CD4-positive, alpha-beta T cell treated with Interleukin-15 for 1 hour (primary cell): Measurements from ENCODE around the gene SLC17A9.
"Not testable (repeated sequence)": the region's sequence is repeated elsewhere in the genome, so short reads cannot be mapped to it uniquely, and the experiment has no call there.

Source experiments
- DNase-seq: peaks from one replicate; pipeline ENCODE4 v3.0.0-alpha.2; 2020

SLC17A9 gene

DNA sequence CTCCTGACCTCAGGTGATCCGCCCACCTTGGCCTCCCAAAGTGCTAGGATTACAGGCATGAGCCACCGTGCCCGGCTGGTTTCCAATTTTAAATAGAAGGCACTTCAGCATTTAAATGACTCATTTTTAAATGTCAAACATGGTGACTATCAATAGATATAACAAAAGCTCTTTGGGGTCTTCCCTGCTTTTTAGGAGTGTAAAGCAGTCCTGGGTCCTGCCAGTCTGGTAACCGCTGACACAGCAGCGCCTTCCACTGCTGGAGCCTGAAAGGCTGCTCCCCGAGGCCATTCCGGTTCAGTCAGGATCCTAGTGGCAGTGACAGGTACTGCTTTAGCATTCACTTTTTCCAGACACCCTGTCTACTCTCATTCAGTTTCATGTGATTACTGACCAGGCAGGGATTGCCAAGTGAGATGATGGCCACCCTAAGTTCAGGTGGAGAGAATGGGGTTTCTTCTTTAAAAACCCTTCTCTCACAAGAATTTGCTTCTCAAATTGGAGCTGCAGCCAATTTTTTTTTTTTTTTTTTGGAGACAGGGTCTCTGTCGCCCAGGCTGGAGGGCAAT, 31.3 kb upstream of the SLC17A9 start:
- DNase-seq = peak; percentile 63

DNA sequence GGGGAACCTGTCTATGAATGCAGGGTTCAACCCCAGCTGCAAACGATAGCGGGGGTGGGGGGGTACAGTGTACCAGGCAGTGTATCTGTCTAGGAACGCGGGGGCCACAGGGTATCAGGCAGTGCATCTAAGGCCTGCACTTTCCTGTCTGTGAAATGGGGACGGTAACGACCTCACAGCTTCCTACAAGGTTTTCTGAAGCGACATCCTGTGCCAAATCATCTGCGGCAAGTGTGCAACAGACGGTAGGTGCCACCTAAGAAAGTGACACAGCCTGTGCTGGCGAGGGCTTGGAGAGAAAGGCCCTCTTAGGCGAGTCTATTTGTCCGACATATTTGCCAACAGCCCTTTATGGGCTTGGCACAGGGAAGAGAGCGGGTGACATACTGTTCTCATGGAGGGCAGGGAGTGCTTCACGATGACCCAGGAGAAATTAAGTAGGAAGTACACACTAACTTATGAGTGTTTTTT, 30.0 kb upstream of the SLC17A9 start:
- peak; percentile 50 for DNase-seq

DNA sequence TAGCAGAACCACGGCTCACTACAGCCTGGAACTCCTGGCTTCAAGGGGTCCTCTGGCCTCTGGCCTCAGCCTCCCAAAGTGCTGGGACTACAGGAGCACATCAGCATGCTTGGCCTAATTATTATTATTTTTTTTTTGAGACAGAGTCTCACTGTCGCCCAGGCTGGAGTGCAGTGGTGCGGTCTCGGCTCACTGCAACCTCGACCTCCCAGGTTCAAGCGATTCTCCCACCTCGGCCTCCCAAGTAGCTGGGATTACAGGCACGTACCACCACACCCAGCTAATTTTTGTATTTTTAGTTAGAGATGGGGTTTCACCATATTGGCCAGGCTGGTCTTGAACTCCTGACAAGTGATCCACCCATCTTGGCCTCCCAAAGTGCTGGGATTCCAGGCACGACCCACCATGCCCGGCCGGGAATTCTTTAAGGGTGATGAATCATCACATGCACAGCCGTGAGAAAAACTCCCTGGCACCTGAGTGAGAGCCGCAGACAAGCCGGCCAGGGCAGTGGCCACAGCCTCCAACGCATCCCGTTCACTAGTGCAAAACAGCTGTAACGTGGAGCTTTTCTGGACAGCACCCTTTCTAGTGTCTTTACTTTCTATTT, 29.3 kb upstream of the SLC17A9 start:
- DNase-seq = not testable (repeated sequence)

DNA sequence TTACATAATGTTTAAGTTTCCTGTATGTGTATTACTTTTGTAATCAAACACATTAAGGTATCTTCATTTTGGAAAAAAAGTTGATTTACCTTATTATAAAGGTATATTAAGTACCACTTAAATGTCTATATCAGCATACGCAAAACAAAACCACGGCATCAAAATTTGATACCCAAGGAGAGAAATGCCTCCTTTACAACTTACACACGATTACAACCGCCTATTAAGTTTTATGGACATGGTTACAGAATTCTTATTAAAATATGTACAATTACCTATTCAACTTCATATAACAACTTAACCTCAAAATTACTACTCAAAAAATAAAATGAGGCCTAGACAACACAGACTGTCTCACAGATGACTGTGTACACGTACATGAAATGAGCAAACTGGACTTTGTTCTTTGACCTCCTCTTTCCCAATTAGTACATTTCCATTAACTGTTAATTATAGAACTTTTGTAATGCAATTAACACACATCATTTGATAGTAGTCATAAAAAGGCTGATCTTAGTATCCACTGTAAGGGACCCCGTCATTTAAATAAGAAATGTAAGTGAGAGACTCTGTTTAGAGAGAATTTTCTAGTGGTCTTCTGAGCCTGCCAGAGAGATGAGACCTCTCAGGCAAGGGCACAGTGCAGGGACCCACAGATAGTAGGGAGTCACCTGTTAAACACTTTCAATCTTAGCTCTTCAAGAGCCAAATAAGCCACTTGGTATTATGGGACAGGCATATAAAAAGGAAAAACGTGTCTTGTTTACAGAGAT, 28.7 kb upstream of the SLC17A9 start:
- no peak for DNase-seq

DNA sequence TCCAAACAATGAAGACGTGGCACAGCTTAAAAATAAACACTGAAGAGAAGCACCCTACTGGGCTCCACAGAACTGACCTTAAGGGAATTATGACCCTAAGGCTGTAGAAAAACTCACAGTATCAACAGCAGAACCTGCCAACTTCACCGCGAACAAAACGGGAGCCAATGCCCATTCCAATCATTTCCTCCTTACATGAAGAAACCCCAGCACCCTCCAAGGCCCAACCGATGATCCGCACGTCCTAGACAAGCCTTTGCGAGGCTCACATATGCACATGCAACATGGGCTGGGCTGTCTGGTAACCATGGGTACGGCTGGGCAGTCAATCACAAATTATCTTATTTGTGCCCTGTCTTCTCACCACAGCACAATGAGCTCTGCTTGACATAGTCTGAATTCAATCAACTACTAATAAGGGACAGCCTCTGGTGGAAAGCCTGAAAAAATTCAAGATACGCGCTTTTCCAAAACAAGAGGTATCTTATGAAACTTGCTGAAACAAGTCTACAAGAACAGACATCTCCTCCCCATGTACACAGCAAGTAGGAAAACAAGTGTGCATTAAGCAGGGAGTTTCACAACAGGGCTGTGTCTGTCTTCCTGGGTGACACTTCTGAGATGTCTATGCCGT, 27.9 kb upstream of the SLC17A9 start:
- peak; percentile 52 for DNase-seq

DNA sequence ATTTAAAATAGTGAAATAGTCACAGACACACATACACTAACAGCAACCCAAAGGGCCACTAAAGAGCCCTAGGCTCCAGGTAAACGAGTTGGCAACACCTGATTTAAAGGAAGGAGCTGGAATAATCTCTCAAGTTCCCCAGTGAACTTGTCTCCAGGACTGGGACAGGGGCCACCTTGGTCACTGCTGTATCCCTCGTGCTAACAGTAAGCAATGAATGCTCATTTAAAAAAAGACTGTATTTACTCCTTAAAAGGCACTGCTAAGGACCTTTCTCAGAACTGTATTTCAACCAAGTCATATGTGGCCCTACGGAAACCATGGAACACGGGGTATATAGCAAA, 27.5 kb upstream of the SLC17A9 start:
- no peak for DNase-seq

DNA sequence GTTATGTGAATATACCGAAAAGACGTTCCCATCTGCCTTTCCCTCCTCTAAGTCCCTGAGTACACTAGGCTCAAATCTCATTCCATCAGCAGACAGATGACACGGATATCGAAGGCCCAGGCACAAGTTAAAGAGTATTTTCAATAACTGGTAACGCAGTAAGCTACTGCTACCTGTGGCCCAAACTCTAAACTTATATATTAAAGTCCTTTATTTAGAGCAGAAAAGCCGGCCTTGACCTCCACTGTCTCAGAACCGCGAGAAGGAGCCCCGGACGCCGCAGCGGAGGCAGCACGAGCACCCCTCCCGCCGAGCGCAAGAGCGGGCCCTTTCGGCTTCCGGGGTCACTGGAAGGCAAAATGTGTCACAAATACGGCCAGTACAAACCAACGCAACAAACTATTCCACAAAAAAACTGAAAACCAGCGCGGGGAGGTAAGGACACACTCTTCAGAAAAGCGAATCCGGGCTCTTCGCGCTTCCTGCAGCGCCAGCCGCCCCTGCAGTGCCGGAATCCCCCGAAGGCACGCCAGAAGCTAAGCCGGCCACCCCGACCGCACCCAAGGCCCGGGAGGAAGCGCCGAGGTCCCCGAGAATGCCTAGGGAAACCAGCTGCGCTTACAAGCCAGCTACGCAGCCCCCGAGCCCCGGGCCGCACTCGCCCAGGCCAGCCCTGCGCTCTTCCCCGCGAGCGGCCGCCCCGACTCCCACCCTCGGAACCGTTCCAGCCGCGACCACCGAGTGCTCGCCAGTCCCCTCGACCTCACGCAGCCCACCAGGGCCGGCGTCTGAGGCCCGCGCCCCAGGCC, 26.9 kb upstream of the SLC17A9 start:
- DNase-seq = peak; percentile 50

DNA sequence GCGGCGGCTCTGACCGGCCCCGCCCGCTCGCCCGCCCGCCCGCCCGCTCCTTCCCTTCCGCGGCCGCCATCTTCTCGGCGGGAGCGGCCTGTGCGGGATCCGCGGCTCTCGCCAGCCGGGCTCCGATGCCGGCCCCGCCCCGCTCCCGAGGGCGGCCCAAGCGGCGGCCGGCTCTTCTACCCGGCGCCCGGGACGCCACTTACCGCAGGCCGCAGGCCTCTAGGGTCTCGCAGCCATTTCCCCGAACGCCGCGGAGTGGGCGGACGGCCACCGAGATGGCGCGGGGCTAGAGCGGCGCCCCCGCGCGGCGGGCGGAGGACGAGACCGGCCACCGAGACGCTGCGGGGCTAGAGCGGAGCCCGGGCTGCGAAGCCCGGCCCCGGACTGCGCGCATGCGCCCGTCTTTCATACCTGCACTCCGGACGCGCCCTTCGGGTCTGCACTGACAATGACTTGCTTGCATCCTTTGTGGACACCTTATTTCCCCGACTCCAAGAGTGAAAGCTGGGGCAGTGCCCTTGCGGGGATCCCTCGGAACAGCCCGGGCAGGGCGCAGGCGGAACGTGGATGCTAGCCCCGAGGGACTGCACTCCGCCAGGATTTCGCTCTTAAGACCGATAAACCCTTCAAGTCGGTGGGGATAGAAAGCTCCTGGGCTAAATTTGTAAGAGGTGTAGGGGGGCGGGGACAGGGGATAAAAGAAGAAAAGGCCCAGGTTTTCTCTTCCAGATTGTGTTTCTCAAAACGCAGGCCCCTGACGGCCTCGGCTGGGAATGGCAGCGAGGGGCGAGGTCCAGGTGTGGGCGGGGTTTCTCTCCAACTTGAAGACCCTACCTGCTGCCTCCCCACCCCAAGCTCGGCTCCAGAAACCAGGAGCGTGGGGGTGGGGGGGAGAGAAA, 26.0 kb upstream of the SLC17A9 start, which contains the start of gene DIDO1:
DIDO1 (minus strand) TSS at position 277 of the 899 bp plus-strand sequence.
- DNase-seq = peak; percentile 92

DNA sequence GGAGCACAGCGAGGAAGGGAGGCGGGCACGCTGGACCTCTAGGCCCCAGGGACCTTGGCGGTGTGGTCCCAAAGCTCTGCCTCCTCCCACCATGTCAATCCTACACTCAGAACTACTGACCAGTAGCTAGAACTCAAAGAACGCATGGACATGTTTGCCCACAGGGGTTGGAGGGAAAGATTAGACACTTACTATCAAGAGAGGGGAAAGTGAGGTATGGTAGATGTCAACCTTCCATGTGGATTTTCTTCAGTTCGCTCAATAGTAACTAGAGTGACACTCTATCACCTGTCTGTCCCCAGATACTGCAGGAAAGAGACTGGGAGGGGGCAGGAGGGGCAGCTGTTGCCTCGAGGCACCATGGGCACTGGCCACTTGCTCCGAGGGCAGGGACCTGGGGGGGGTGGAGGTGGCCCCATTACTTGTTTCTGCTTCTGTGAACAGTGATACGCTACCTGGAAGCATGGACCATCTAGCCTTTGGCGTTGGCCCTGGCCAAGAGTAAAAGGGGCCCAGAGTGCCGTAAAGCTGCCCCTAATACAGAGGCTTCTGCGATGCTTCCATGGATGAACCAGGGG, 25.3 kb upstream of the SLC17A9 start:
- DNase-seq = no peak

DNA sequence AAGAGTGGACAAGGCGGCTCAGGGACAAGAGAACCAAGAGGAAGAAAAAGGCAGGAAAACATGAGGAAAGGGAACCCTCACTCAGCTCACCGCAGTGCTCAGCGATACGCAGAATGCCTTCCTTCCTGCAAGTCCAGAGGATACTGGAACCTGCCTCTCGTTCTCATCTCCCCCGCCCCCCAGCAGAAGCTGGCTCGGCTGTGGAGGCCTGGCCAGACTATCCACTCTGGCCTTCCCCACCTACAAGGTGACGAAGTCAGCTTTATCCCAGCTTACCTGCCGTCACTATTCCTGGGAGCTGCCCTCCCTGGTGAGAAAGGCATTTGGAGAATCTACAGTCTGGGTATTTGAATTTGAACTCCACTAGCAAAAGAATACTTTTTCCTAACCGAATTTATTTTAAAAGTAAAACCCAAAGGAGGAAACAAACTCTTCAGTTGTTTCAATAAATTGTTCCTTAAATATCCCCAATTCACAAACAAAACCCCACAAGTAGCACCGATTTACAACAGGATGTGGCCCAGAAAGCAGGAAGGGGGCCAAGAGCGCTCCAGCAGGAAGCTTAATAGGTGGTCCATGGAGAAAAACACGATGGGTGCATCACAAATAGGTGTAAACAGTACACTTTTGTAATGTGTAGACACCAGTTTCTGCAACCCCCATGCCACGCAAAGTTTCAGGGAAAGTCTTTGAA, 24.1 kb upstream of the SLC17A9 start:
- no peak for DNase-seq

DNA sequence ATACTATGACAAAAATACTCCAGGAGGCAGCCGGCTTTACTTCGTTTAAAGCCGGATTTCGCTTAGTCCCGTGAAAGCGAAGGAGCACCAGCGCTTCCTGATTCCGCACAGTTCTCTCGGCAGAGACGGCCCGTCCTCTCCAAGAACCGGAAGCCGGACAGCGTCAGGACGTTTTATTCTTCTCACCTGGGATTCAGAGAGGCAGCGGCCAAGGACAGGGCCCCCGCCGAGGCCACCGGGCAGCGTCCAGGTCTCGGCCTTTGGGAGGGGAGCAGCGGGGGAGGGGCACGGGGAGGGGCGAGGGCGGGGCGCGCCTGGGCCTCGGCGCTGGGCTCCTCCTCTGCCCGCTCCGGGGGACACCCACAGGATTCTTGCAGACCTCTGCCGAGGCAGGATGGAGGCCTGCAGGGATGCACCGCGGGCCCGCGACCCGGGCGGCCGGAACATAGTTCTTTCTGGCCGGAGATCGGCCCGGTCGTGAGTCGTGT, 23.4 kb upstream of the SLC17A9 start:
- DNase-seq = peak; percentile 43

DNA sequence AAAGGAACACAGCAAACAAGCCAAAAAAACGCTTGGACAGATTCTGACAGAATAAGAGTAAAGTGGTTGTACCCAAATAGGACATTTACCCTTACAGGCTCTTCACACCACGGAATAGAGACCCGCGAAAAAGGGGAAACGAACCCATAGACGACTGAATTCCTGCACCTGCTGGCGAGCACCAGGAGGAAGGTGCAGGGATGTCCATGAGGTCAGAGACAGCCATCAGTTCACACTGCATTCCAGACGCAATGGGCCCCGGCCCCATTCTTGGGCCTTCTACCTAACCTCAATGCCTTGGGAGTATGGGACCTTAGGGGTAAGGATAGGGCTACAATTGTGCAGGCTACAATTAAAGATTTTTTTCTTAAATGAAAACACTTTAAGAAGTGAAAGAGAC, 21.0 kb upstream of the SLC17A9 start:
- DNase-seq = no peak

DNA sequence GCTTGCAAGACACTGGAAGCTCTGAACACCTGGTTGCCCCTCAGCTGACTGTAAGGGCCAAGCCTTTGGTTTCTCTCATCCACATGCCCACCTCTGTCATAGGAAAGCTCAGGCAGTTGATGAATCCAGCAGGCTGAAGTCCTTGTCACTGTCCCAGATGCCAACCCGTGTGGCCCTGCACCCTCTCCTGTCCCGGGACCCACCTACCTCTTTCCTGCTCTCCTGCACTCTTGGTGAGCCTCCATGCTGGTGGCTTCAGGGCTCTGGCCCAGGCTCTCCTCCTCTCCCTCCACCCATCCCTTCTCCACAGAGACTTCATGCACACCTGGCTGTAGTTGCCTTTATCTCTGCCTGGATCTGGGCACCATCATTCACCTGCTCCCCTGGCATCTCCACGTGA, 18.5 kb upstream of the SLC17A9 start:
- DNase-seq = no peak

DNA sequence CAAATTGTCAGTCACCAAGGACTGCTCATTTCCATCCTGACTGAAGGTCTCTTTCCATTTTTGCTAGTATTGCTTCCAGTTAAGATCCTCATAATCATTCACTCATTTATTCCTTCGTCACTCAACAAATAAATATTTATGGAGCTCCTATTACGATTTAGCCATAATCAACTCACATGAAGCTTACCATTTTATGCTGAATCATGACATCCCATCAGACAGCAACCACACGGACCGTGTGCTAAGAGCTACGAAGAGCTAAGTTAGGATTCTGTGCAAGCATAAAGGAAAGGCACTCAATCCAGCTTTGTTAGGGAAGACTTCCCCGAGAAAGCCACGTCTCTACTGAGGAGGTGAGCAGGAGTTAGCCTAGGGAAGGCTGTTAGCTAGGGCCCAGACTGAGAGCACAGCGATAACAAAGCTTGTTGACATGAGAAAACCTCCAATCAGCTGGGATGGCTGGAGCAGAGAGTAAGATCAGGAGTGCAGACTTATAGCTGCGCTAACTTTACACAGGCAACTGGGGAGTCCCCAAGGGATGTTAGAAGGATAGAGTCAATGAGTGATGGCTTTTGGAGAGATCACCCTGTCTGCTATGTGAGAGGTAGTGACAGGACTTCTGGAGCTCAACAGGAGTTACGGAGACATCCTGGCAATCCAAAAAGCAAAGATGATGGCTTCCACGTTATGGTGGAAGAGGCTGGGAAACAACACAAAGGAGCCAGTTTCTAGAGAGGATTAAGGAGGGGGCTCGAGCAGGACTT, 17.1 kb upstream of the SLC17A9 start:
- DNase-seq = no peak

DNA sequence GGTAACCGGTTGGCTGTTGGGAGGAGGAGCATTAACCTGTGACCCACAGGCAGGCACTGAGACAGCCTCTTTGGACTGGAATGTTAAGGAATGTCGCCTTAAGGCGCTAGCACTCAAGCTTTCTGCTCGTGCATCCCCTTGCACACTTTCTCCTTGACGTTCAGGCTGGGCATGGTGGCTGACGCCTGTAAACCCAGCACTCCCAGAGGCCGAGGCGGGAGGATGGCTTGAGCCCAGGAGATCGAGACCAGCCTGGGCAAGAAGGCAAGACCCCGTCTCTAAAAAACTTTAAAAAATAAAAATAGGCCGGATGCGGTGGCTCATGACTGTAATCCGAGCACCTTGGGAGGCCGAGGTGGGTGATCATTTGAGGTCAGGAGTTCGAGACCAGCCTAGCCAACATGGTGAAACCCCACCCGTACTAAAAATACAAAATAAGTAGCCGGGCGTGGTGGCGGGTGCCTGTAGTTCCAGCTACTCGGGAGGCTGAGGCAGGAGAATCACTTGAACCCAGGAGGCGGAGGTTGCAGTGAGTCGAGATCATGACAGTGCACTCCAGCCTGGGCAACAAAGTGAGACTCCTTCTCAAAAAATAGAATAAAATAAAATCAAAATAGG, 16.4 kb upstream of the SLC17A9 start:
- no peak for DNase-seq

DNA sequence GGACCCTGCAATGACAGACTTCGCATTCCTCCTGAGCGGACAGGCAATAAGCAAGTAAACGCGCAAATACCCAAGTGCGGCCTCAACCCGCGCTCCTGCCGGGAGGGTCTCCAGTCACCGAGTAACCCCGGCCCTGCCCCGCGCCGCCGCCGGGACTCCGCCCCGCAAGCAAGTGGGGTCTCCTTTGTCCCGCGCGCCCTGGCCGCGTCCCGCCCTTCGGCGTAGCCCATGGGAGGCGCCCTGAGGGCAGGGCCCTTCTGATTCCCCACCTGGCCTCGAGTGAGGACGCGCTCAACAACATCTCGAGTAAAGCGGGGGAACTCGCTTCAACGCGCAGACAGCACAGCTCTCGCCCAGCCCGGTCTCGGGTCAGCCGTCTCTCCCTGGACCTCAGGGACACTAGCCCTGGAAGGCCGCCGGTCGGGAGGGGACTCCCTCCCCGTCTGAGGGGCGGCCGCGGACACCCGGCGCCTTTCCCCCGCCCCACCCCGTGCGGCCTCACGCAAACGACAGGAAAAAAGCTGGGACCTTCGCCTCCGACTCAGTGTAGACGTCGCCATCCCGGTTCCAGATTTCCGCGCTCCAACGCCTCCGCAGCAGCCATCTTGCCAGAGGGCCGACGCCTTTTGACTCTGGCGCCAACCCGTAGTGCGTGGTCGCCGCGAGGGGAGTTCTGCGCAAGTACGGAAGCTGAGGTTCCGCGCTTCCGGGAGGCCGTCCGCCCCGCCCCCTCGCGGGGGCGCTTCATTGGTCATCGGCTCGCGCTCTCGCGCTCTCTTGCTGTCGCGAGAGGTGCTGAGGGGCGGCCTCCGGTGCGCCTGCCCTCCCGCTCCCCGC, 15.0 kb upstream of the SLC17A9 start:
- DNase-seq = peak; percentile 96

DNA sequence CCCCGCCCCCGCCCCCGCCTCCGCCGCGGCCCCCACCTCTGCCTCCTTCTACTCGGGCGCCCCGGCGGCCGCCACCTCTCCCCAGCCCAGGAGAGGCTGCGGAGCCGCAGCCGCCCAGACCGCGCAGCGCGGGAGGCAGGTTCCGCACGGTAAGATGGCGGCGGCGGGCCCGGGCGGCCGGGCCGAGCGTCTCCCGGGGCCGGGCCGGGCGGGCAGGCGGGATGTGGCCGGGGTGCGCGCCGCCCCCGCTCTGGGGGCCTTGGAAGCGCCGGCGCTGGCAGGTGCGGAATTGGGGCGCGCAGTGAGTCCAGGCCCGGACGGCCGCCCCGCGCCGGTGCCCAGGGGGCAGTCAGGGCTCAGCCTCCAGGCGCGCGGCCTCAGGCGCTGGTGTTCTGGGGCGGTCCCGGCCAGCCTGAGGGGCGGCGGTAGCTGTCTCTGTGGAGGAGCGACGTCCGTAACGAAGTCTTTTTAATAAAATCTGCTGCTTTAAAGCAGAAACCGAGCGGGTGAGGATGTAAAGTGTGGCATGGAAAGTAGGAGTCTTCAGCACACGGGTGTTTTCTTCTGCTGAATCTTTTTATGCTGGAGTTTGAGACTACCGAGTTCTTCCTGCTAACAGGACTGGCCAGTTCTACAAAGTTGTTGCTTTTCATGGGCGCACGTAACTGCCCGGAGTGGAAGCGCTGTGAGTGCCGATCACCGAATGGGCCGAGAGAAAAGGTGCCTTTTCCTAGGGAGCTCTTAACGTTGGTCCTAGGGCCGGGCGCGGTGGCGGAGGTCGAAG, 14.2 kb upstream of the SLC17A9 start, which contains the start of gene GID8:
GID8 (plus strand) TSS at position 43 of the 784 bp plus-strand sequence. CDS start 3,356 bp downstream, outside the sequence.
- peak; percentile 50 for DNase-seq
